ENCODE measurements around the gene EPS8L1. TPM values are rescaled to one million over a fixed set of nuclear protein-coding genes. Genes with fewer than 3 reads are reported as not detected.

Gene EPS8L1
- total RNA-seq, 2 donors from 2014 or later = 29.4 to 52.8 TPM

GRCh38 chr19:55131421-55131820, 55.8 kb downstream of the EPS8L1 start:
- H3K36me3 Mint-ChIP-seq (ENCODE audit: low read depth) = no peaks in the 10 kb centered on the region
- no peak overlapping the region for H3K4me3 ChIP-seq (ENCODE audit: low read length)
- no peaks in the 10 kb centered on the region for H3K4me1 ChIP-seq (ENCODE audit: control insufficient read depth, insufficient read depth, low read length)
- 94 to 97% methylated on average over 14 to 15 of the region's 16 CpGs for WGBS, 2 experiments (ENCODE audit: insufficient coverage in 1 of 2, insufficient read length in 1 of 2)
- no peak overlapping the region for H3K9ac ChIP-seq (ENCODE audit: extremely low read depth, low read length, poor library complexity, severe bottlenecking)
- H3K27ac Mint-ChIP-seq = no peak overlapping the region
- H3K4me1 Mint-ChIP-seq = no peaks in the 10 kb centered on the region
- no peak overlapping the region for H3K27ac ChIP-seq (ENCODE audit: low read depth, low read length)
- no peaks in the 10 kb centered on the region for H3K36me3 ChIP-seq (ENCODE audit: control insufficient read depth, insufficient read depth, low read length)
- no peak overlapping the region for H3K4me3 Mint-ChIP-seq
- H3K27me3 Mint-ChIP-seq (ENCODE audit: insufficient read depth) = peaks cover 9% of the 10 kb centered on the region
- no peaks in the 10 kb centered on the region for H3K27me3 ChIP-seq (ENCODE audit: control insufficient read depth, insufficient read depth, low read length, poor library complexity, severe bottlenecking)
- no peaks in the 10 kb centered on the region for H3K9me3 ChIP-seq (ENCODE audit: control insufficient read depth, low read length)
- H3K9me3 Mint-ChIP-seq = no peaks in the 10 kb centered on the region
- DNase-seq = no peak
- no peak for TF ChIP-seq CTCF (conservative IDR thresholded peaks at IDR 0.05)

GRCh38 chr19:55132453-55133129, 56.9 kb downstream of the EPS8L1 start:
- no peaks in the 10 kb centered on the region for H3K36me3 Mint-ChIP-seq (ENCODE audit: low read depth)
- no peaks in the 10 kb centered on the region for H3K9me3 Mint-ChIP-seq
- no peak overlapping the region for H3K27ac Mint-ChIP-seq
- TF ChIP-seq CTCF (conservative IDR thresholded peaks at IDR 0.05) = peak; percentile 63
- Histone ChIP-seq H3K36me3 (ENCODE audit: control insufficient read depth, insufficient read depth, low read length) (no peaks in the 10 kb centered on the region), H3K9ac (ENCODE audit: extremely low read depth, low read length, poor library complexity, severe bottlenecking) (no peak overlapping the region), H3K9me3 (ENCODE audit: control insufficient read depth, low read length) (no peaks in the 10 kb centered on the region), H3K27me3 (ENCODE audit: control insufficient read depth, insufficient read depth, low read length, poor library complexity, severe bottlenecking) (no peaks in the 10 kb centered on the region), H3K4me3 (ENCODE audit: low read length) (no peak overlapping the region), H3K27ac (ENCODE audit: low read depth, low read length) (no peak overlapping the region), H3K4me1 (ENCODE audit: control insufficient read depth, insufficient read depth, low read length) (no peaks in the 10 kb centered on the region)
- 83 to 95% methylated on average over 8 to 13 of the region's 14 CpGs for WGBS, 2 experiments (ENCODE audit: insufficient coverage in 1 of 2, insufficient read length in 1 of 2)
- no peak for DNase-seq
- H3K4me1 Mint-ChIP-seq = no peaks in the 10 kb centered on the region
- H3K4me3 Mint-ChIP-seq = no peak overlapping the region
- H3K27me3 Mint-ChIP-seq (ENCODE audit: insufficient read depth) = peaks cover 2% of the 10 kb centered on the region

- Histone ChIP-seq H3K27ac (ENCODE audit: low read depth, low read length) (peak overlapping the region; percentile 55), H3K9ac (ENCODE audit: extremely low read depth, low read length, poor library complexity, severe bottlenecking) (no peak overlapping the region), H3K36me3 (ENCODE audit: control insufficient read depth, insufficient read depth, low read length) (no peaks in the 10 kb centered on the region), H3K4me3 (ENCODE audit: low read length) (no peak overlapping the region), H3K9me3 (ENCODE audit: control insufficient read depth, low read length) (no peaks in the 10 kb centered on the region), H3K27me3 (ENCODE audit: control insufficient read depth, insufficient read depth, low read length, poor library complexity, severe bottlenecking) (no peaks in the 10 kb centered on the region), H3K4me1 (ENCODE audit: control insufficient read depth, insufficient read depth, low read length) (no peaks in the 10 kb centered on the region)
- Mint-ChIP-seq H3K9me3 (no peaks in the 10 kb centered on the region), H3K27me3 (ENCODE audit: insufficient read depth) (peaks cover 2% of the 10 kb centered on the region), H3K36me3 (ENCODE audit: low read depth) (no peaks in the 10 kb centered on the region), H3K4me3 (no peak overlapping the region), H3K27ac (no peak overlapping the region), H3K4me1 (no peaks in the 10 kb centered on the region)
- TF ChIP-seq CTCF (conservative IDR thresholded peaks at IDR 0.05) = no peak
- no peak for DNase-seq
- WGBS, 2 experiments (ENCODE audit: insufficient coverage in 1 of 2, insufficient read length in 1 of 2) = 93 to 97% methylated on average over 16 to 25 of the region's 25 CpGs
Observed at GRCh38 chr19:55133639-55134444, 58.2 kb downstream of the EPS8L1 start.

Measured in endodermal cell (in vitro differentiated cells).